HG02588 (cell line): ENCODE measurements around the gene GUCY1A2.
"Not testable (repeated sequence)": the region's sequence is repeated elsewhere in the genome, so short reads cannot be mapped to it uniquely, and the experiment has no call there.

Source experiments
- ATAC-seq: cut with Tn5 transposase; IDR thresholded peaks from one replicate; pipeline ENCODE4 v1.9.1; 2021; ENCODE audit warnings: mild to moderate bottlenecking, moderate library complexity; ENCODE audit not compliant: unreplicated experiment

GUCY1A2 gene, protein sequence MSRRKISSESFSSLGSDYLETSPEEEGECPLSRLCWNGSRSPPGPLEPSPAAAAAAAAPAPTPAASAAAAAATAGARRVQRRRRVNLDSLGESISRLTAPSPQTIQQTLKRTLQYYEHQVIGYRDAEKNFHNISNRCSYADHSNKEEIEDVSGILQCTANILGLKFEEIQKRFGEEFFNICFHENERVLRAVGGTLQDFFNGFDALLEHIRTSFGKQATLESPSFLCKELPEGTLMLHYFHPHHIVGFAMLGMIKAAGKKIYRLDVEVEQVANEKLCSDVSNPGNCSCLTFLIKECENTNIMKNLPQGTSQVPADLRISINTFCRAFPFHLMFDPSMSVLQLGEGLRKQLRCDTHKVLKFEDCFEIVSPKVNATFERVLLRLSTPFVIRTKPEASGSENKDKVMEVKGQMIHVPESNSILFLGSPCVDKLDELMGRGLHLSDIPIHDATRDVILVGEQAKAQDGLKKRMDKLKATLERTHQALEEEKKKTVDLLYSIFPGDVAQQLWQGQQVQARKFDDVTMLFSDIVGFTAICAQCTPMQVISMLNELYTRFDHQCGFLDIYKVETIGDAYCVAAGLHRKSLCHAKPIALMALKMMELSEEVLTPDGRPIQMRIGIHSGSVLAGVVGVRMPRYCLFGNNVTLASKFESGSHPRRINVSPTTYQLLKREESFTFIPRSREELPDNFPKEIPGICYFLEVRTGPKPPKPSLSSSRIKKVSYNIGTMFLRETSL

DNA sequence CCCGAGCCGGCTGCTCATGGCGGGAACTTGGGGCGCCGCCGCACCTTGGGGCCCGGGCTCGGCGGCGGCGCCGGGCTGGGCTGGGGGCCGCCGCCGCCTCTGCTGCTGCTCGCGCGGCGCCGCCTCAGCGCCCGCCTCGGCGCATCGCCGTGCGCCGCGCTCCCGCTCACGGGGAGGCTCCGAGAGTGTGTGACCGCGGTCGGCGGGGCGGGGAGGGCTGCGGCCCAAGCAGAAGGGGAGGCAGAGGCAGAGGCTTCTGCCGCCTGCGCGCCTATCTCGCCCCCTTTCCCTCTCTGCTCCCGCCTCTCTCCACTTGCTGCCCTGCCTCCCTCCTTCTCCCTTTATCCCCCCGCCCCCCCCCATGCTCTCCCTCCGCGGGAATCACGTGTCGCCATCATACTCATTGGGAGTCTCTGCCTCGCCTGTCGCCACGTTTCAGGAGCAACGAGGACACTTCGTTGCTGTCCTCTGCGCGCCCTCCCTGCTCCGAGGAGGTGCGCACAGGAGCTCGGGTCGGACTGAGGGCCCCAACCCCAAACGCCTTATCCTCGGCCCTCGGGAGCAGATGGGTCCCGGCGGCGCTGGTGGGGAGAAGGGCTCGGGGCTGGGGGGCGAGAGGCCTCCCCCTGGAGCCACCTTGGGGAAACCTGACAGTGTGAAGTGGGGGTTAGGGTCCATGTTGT is at the start of gene GUCY1A2:
GUCY1A2 (minus strand) TSS at position 258 of the 683 bp plus-strand sequence. CDS start 421 bp downstream, outside the sequence.
- peak; percentile 43 for ATAC-seq

DNA sequence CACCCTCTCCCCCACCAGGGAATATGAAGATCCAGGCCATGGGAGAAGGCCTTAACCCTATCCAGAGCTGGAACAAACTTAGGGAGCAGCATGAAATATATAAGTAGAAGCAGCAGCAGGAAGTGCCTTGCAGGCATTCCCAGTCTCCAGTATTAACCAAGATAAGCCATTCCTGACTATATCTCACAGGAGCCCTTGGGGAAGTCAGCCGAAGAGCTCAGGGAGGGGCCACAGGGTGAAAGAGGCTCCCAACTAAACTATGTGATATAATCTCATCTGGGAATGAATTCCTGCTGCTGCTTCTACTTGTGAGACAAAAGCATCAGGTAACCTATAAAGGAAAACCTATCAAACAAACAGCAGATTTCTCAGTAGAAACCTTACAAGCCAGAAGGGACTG is 36.1 kb upstream of the GUCY1A2 start:
- no peak for ATAC-seq

DNA sequence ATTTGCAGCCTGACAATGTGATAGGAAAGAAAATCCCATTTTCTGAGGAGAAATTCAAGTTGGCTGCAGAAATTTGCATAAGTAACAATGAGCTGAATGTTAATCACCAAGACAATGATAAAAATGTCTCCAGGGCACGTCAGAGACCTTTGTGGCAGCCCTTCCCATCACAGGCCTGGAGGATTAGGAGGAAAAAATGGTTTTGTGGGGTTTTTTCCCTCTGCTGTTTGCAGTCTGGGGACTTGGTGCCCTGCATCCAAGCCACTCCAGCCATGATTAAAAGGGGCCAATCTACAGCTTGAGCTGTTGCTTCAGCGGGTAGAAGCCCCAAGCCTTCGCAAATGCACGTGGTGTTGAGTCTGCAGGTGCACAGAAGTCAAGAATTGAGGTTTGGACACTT is 33.1 kb upstream of the GUCY1A2 start:
- not testable (repeated sequence) for ATAC-seq

DNA sequence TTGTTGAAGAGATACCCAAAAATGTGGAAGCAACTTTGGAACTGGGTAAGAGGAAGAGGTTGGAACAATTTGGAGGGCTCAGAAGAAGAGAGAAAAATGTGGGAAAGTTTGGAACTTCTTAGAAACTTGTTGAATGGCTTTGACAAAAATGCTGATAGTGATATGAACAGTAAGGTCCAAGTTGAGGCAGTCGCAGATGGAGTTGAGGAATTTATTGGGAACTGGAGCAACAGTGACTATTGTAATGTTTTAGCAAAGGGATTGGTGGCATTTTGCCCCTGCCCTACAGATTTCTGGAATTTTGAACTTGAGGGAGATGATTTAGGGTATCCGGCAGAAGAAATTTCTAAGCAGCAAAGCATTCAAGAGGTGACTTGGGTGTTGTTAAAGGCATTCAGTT is 32.6 kb upstream of the GUCY1A2 start:
- not testable (repeated sequence) for ATAC-seq

DNA sequence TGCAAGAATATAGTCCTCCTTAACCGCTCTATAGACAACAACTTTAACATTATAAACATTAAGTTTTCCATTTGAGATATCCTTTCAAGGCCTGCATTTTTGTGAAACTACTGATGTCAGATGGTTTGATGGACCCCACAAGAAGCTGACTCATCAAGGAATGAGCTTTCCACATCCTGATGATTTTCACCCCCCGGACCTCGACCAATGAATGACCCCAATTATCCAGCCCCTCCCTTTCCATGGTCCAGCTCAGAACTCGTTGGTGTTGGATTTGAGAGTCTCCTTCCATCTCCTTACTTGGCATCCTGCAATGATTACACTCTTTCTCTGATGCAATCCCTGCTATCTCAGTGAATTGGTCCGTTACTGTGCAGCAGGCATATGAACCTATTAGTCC is 31.8 kb upstream of the GUCY1A2 start:
- ATAC-seq: no peak

DNA sequence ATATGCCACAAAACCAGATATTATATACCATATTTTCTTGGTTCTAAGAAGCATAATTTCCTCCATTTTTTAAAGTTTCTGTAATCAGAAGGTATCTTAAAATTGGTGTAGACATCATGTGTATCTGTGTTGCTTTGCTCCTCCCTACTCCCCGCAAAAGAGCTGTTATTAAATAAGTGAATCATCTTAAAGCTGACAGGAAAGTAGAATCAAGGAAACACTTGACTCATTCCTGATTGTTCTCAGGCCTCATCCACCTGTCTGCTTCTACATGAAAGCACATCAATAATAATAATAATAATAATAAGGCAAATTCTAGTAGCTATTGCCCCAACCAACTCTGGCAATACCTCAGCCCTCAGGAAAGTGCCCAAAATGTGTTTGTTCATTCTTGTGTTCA is 26.2 kb upstream of the GUCY1A2 start:
- ATAC-seq: no peak

DNA sequence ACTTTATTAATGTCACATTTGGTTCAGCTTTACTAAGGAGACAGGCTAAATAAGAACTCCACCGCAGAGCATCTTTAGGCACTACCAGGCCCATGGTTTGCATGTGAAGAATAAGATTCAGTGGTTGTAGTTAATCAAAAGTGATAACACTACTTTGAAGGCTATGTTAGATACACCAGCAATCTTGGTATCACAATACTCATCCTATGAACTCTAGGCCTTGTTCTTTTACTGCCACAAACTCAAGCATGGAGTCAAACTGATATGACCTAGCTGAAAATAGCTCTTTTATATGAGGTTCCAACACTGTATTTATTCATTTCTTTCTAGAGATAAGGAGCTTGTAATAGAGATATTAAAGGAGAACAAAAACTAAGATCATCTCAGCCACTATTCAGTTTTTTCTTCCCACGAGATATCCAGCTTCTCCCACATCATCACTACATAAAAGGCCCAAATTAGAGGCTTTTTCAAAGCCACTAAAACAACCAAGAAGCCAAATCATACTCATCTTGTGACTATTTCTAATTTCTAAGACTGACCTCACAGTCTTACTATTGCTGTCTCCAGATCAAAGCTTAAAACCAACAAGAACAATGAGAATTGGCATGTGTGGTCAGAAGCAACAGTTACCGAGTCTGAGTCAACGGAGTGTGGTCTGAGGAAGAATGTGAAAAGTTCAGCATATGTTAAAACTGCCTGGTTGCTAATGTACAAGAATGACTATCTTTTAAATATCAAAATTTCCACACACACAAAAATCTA is 25.1 kb upstream of the GUCY1A2 start:
- peak; percentile 80 for ATAC-seq

DNA sequence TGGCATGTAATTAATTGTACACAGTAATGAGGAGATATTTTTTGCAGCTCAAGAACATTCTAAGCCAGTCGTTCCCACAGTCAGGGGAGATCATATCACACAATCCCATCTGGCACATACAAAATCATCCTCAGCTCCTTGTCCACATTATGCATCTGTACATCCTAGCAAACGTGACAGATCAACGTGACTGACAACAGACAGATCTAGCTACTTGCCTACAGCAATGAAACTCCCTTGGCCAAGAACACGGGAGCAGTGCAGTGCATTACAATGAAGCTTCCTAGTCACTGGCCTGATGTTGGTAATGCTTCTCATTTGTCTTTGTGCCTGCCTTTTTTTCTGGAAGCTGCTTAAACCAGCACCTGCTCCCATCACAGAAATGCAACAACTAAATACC is 24.5 kb upstream of the GUCY1A2 start:
- no peak for ATAC-seq

DNA sequence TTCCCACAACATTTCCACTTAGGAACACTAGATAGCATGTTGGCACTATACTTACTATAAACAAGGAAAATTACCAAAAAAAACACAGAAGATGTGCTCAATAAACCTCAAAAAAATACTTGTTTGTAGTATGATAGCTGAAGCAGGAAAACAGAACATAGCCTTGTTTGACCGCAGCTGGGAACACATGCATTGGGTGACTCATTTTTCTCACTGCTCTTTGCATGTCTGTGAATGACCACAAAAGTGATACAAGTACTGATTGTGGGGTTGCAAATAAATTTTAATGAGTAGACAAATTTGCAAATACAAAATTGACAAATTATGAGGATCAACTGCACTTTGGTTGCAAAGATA is 22.8 kb upstream of the GUCY1A2 start:
- ATAC-seq: peak; percentile 37

DNA sequence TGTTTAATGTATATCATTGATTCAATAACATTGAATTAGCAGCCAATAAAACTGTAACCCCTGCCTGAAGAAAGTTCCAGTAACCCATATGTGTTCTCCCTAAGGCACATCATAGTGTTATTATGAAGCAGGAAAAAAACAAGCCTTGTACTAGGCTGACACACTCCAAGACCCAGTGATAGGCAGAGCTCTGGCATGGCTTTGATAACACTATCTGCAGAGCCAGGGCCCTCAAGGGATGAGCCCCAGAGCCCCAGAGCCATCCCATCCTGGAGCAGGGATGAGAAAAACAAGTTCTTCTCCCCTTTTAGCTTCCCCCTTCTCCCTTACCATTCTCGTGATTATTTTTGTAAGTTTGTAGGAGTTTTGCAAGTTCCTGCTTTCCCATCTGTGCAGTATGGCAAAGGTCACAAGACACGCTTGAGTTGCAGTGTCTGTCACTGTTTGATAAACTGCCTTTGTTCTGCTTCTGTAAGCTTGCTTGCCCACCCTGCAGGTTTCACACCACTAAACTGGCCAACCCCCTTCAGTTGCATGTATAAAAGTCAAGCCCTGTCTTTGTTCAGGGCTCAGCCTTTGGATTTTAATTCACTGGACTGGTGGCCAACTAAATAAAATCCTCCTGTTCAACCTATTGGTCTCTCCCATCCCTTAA is 22.3 kb upstream of the GUCY1A2 start:
- ATAC-seq: no peak

DNA sequence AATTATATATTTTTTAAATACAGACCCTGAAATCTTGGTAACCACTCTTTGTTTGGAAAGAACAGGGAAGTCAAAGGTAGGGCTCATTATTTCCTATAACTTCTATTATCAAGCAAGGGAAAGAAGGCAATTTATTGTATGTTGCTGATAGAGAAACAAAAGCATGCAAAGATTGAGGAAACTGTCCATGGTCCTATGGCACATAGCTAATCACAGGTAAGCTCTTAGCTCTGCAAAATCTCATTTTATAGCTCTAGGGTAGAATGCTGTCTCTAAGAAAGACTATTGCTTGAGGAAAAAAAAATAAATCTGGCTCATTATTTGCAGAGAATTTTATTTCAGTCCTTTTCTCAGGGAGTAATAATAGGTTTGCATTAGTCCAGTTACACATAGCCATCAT is 7.4 kb upstream of the GUCY1A2 start:
- ATAC-seq: no peak

DNA sequence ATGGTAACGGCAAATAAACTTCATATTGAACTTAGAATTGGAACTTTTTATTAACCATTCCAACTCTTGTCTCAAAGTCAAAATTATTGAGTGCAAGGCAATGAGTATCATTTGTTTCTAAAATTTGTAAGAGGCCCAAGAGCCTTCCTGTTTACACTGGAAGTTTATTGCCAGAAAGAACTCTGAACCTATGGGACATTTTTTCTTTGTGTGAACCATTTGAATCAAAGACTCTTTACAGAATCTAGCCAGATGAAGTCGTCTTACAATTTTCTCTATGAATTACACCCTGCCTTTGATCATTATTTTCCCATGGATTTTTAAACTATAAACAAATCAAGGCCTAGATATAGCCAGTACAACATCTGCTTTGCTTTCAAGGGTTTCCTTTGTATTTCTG is 2.3 kb upstream of the GUCY1A2 start:
- no peak for ATAC-seq

DNA sequence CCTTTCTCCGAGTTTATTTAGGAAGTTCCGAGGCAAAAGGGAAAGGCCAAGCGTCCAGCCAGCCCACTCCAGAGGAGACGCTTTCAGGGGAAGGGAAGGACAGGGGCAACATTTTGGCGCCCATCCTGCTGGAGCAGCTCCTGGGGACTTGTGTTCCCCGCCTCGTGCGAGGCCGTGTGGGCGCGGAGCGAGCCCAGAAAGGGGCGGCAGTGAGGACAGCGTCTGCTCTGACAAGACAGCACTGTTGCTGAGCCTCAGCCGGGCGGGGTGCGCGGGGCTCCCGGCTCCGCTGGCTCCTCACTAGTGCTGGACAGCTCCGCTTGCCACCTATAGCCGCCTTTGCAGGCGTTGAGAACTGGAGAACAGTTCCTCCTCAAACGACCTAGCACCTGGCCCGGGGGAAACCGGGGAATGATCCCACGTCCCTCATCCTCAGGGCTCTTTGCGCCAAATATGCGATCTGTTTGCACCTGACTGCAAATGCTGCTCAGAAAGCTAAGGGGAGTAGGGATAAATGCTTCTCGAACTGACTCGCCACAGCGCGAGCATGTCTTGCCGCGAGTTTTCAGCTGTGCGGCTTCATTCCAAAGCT is 722 bp upstream of the GUCY1A2 start:
- ATAC-seq: no peak

DNA sequence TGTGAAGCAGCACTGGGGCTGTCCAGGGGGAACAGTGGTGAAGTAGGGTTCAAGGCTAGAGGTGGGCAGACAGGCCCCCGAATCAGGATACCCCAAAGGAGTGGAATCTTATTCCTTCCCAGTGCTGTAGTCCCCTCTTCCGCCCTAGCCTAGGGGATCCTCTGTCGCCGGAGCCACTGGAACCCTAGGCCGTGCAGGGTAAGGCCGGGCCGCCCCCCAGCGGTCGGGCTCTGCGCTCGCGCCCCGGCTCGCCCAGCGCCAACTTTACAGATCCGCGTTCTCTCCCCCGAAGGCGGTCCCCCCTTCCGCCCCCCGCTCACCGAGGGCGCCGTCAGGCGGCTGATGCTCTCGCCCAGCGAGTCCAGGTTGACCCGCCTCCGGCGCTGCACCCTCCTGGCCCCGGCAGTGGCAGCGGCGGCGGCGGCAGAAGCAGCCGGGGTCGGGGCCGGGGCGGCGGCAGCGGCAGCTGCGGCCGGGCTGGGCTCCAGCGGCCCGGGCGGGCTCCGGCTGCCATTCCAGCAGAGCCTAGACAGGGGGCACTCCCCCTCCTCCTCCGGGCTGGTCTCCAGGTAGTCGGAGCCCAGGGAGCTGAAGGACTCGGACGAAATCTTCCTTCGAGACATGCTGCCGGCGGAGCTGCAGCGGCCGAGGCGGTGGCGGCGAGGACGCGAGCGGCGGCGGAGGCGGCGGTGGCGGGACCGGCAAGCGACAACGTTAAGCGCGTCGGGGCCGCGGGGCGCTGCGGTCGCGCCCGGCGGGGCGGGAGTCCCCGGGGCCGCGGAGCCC is 650 bp downstream of the GUCY1A2 start:
- peak; percentile 63 for ATAC-seq

DNA sequence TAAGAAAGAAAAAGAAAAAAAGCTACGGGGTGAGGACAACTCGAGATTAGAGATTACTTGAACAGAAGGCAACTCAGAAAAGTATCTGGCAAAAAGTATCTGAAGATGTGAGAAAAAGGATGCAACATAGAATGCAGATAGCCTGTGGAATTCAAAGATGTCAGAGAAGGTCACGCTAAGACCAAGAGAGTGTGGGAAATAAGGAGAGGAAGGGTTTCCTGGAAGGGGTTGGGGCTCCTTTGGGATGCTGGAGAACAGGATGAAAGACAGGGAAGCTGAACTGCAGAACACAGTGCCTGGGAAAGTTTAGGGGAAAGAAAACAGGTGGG is 1.2 kb downstream of the GUCY1A2 start:
- no peak for ATAC-seq

DNA sequence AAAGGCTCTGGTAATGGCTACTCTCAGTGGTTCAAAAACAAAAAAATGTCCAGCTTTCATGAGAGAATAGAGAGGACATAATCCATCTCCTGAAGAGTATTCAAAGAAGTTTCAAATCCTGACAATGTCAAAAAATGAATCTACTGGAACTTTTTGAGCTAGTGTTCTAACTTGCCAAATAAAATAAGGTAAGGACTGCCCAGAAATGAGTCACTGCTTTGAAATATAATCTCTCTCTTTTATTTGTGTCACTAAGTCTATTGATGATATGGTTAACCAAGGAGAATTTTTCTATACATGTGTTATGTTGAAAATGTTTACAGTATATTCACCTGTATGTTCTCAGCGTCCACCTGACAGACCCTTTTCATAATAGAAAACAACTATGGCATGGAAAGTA is 3.4 kb downstream of the GUCY1A2 start:
- ATAC-seq: no peak

DNA sequence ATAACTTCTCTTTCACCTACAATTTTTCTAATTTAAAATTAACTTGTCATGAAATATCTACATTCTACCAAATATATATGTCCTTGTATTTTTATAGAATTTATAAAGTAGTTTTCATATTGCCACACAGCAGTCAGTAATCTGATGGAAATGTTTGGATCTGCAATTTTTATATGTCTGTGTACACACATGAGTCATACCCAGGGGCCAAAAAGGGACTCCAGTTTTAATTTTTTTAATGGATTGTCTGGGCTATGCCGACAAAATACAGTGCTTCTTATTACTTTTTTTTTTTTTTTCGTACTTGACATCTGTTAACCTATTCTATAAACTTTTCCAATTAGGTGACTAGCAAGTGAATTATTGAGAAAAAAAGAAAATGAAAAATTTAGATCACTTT is 6.3 kb downstream of the GUCY1A2 start:
- ATAC-seq: no peak

DNA sequence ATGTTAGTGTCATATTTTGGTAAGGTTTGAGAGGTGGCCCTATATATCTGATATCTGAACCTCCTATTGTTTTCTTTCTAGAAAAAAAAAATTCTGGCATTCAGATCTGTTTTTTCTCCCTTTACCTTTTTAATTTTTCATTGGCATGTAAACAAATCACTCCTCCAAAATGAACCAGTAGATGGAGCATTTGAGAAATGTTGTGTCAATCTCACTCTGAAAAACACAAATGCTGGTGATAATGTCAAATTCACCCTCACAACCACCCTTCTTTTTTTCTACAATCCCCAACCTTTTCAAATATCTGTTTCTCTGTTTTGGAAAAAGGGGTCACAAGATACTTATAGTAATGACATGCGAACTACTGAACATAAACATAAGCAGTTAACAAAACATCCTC is 9.1 kb downstream of the GUCY1A2 start:
- no peak for ATAC-seq

DNA sequence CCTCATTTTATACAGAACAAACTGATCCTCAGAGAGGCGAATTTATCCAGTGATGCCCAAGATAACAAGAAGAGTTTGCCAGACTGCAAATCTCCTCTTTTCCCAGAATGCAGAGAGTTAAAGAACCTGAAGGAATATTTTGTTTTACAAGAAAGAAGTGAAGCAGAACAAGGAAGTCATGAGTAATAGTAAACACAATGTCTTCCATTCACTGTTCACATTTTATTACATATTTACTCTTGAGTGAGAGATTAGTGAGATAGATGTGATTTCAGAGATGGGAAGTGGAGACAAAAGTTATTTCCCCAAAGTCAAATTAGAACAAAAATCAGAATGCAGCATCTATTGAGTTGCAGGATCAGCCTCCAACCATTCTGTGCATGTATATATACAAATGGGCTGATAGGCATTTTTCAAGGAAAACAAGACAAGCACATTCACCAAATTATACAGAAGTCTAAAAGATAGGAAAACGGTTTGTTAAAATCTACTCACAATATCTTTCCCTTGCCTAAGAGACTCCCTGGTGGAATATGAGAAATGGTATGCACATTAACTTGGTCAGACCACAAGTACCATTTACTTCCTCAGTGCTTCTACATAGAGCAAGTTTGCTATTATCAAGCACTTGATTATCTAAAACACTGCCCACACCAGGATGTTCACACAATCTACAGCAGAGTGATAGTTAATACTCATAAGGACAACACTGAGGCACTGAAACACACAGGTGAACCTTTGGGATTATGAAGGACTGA is 12.0 kb downstream of the GUCY1A2 start:
- no peak for ATAC-seq
